ENCODE data around the gene LPP.

LPP gene

DNA sequence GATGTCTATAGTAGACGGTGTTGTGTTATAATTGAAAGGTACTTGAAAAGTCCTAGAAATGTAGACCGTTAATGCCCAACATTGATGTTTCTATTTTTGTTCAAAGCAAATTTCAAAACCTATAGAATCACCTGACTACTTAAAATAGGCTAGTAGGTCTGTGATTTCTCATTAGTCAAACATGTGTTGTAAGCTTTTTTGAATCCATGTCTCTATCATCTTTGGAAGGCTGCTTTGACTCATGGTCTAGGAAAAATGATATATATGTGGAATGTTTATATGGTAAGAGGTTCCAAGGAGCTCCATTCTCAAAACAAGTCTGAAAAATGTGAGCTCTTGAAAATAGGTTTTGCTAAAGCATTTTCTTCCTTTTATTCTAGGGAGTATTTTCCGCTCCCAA is 375.3 kb downstream of the LPP start:
- no peak for DNase-seq

DNA sequence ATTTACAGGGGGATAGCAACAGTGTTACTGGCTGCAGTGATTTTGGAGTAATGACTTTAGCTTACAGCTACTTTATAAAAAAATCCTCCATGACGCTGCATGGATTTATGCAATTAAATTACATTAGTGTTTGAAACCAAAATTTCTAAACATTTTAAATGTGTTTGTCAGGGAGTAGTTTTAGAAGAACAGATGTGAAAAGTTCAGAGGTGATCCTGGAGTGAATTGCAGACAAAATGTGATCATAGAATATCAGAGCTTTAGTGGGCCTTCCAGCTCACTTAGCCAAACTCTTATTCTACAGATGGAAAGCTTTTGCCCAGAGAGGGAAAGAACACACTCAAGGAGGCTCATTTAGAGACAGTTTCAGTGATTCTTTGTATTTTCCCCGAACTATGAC is 376.3 kb downstream of the LPP start:
- no peak for DNase-seq

DNA sequence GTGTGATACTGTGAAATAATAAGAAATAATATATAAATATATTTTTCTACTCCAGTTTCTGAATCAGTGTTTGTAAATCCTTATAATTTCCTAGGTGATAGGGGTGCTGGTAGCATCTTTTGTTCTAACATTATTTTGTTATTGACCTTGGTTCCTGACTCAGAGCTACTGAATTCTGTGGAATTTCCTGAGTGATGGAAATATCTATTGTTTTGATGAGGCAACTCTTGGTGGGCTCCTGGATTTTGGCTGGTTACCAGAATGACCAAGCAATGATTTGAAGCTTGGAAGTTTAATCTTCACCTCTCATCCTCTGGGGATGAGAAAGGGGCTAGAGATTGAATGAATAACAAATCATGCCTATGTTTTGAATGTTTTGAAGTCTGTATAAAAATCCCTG is 377.3 kb downstream of the LPP start:
- DNase-seq, result no peak

DNA sequence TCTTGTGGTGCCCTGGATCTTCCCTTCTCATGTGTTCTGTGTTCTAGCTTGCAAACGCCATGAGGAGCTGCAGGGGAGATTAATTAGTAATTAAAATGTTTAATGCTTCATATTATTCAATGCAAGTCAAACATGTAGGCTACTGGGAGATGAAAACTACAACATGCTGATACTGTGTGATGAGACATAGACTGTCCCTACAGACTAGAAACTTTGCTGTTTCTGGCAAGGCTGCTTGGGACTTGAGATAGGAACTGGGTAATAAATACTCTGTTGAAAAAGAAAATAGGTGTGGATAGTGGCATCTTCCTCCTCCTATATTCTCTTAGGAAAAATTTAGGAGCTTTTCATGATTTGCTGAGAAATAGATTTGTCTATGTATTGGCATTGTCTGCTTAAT is 379.2 kb downstream of the LPP start:
- DNase-seq, result no peak

DNA sequence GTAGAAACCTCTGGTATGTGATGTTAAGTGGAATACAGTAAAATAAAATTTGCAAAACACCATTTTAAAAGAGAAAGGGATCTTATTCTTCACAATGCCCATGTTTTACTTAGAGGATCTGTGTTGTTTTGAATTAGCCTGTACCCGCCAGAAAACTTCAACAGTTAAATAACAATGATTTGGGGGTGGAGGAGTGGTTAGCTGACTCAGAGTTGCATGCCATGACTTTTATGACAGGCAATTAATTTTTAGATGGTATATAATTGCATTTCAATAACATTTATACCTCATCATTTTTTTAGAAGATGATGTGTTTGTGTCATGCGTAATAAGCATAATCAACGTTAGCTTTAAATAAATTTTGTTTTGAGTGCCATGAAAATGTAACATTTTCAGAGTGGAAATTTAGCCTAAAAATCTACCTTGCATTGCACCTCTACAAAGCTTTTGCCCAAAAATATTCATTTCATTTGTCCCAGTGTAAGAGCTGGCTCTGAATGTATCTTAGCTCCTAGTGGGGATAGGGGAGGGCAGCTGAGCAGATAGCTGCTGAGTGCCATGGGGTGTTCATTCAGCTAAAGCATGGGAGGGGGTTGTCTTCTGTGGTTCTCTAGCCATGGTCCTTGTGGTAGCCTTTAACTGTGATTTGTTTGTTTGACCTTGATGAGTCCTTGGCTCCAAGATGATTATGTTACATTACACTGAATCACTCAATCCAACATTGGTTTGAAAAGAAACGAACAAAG is 379.8 kb downstream of the LPP start:
- no peak for DNase-seq

DNA sequence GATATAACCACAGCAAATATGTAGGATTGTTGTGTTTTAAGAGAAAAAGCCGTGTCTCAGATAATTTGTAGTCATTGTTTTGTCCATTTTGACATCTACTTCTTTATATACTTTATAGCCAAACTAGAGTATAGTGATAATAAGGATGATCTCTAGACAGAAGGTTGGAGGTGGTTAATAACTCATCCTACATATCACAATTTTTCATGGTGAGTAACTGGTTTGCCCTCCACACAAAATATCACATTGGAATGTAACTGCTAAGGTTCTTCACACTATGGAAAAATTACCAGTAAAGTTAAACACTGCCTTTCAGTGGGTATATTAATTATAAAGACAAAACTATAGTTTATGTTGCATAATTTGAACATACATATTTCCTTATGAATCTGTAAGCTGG is 380.7 kb downstream of the LPP start:
- no peak for DNase-seq

DNA sequence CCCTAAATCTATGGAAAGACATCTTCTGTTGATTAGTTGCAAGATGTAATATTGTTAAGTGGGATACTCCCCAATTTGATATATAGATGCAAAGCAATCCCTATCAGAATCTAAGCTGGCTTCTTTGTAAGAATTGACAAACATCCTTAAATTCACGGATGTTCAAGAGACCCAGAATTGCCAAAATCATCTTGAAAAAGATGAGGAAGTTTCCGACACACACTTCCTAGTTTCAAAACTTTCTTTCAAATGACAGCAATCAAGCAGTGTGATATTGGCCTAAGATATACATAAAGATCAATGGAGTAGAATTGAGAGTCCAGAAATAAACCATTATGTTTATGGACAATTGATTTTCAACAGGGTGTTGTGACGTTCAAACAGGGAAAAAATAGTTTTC is 383.6 kb downstream of the LPP start:
- DNase-seq, result no peak

DNA sequence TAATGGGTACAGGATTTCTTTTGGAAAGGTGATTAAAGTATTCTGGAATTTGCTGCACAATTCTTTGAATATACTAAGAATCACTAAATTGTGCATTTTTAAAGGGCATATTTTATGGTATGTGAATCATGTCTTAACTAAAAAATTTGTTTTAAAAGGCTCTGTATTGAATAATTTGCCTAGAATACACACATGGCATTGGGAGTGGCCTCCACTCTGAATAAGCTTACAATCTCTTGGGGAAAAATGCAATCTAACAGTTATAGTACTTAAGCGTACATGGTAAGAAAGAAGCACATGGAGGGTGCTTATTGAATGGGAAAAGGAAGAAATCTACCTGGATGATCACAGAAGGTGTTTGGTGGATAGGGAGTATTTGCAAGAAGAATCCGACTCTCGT is 385.1 kb downstream of the LPP start:
- no peak for DNase-seq

DNA sequence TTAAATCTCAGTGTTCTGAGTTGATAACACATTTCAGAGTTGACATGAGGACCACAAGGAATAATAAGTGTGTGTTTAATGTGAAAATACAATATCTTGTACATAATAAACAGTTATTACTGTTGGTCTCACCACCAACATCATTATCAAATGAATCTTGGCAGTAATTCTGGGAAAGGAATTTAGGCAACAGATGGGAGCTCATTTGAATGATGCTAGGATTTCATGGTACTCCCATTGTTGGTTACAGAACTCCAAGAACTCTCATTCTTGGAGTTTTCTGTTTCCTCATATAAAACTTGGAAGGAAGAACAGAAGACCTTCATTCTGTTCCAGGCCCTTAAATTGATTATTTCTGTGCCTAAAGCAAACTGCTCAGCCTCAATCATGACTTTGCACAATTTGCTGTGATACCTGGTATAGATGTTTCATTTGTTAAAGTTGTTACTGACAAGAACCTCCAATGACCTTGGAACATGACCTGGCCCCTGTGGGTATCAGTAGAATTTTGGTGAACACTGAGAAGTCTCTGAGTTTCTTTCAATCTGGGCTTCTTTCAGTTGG is 385.8 kb downstream of the LPP start:
- DNase-seq, result no peak

DNA sequence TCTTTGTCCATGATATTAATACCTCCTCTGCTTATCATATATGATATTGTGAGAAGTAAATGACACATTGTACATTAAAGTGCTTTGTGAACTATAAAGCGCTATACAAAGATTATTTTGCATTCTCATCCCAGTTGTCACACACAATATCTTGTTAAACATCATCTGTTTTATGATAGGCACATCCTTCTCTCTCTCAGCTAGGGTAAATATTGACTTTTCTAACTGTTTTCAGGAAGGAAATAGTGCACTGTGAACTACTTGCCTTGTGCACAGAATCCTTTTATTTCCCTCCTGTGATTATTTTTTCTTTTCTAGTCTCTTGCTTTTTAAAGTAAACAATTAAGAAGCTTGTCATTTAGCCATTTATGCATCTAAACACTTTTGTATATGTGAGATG is 388.2 kb downstream of the LPP start:
- DNase-seq, result no peak

DNA sequence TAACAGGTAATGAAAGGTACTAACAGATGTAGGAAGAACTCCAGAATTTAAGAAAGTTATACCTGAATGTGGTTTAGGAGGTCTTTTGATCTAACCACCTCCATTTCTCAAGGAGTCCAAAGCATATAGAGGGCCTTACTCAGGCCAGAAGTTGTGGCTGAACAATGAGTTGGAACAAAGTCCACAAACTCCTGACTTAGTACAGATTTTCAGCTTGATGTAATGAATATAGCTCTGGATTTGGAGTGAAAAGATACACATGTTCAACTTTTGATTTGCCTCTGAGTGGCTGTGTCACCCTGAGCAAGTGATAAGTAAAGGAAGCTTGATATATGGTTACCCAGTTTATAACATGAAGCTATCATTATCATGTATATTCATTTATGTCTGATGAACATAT is 390.1 kb downstream of the LPP start:
- DNase-seq, result no peak

DNA sequence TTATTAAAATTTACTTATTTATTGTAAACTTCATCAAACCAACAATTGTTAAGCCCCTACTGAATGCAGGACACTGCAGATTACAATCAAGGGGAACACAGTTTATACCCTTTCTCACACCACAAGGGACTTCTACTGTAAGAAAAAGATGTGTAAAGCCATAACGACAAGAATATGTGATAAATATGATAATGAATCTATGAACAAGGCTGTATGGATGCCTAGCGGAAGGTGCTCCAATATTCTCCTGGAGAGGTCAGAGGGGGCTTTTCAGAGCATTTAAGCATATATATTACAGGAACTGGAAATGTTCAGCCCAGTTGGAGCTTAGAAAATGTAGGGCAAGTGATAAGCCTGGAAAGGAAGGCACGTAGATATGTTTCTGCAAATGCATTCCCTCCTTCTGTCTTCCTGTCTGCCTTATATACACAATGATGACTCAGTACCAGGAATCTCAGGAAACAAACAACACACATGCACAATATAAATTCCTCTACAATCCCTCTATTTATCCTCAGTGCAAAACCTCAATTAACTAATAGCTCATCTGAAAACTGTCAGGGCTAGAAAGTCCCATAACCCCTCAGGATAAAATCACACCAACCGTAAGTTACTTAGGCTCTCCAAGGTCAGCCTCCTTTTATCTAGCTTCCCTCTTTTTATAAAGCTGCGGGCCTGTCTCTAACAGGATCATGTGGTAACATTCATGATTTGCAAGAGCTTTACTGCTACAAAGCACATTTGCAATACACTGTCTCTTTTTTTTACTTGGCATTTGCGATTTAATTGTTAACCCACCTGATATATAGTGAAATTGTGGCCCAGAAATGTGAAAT is 393.1 kb downstream of the LPP start:
- no peak for DNase-seq

DNA sequence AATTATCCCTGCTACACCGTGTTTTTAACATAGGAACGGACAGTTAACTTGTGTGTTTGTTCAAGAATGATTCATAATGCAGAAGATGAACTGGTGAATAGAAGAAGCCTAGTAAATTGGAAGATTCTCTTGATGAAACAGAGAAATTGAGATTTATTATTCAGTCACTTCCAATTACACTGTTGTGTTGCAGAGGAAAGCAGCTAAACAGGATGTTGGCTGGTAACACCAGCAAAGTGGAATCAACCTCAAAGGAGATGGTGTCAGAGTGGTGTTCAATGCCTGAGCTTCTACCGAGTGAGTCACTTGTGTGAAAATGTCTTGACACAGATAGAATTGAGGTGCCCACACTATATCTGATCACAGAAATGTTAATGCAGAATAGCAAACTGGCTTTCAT is 399.6 kb downstream of the LPP start:
- DNase-seq, result no peak

DNA sequence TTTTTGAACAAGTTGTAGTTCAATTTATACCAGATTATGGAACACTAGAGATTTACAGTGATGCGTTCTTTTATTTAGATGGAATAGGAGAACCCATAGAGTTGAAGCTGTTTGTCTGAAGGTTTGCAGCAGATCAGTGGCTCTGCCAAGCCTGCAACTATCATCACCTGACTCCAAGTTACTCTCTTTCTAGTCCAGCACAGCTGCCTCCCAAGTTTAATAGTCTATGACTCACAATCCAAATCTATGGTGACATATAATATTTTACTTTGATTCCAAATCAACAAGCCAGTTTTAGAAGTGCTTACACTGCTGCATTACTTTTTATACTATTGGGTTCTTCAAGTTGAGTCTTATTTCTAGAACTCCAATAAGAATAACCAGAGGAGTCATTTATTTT is 400.4 kb downstream of the LPP start:
- no peak for DNase-seq

DNA sequence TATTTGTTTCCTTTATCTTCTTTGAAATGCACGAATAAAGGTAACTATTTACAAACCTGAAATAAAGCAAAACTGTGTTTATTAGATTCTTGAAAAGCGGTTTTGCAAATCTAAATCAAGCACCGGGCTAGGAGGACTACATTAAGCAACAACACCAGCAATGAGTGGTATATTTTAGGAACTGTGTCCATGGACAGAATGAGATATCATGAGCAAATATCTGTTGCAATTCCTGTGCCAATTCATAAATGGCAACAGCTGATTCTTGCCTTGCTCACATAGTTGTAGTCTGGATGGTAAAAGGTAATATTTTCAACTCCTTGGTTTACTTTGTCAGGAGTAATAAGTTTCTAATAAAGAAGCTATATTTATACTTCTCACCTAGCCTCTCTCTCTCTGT is 403.3 kb downstream of the LPP start:
- no peak for DNase-seq

DNA sequence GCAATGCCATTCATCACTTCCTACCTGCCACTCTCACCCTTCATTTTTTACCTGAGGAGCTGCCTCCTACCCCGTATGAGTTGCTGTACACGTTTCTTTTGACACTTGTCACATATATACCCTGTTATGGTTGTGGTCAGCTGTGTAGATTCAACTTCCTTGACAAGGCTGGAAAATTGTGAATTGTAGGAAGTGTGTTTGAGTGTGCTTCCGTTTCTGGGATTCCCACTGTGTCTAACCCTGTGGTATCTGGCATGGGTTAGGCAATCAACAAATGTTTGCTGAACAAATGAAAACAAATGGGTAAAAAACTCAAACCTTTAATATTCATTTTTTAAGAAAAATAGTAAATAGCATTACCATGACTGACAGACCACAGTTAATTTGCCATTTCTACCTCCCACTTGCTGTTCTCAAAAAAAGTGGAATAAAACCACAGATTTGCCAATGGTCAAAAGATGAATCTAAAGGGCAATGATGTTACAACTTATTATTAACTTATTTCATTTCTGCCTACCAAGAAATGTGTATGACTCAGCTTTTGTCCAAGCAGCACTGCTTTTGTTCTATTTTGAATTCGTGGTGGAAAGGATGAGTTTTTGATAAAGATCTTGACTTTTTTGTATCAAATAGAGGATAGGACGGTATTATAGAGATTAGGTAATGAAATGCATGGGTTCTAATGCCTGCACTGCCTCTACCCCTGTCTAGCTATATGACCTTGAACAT is 404.6 kb downstream of the LPP start:
- no peak for DNase-seq

DNA sequence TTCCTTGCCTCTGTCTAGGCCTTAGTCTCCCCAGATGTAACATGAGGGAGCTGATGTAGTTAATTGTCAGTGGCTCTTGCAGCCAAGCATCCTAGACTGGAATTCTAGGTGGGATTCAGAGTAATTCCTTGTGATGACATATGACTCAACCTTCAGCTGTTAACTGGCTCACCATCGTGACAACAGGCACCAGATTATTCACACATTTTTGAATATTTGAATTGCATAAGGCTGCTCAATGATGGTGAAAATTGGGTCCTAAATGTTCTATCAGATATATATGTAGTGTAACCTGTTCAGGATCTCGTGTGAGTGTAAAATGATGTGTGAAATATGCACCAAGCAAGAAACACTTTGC is 405.1 kb downstream of the LPP start:
- no peak for DNase-seq

DNA sequence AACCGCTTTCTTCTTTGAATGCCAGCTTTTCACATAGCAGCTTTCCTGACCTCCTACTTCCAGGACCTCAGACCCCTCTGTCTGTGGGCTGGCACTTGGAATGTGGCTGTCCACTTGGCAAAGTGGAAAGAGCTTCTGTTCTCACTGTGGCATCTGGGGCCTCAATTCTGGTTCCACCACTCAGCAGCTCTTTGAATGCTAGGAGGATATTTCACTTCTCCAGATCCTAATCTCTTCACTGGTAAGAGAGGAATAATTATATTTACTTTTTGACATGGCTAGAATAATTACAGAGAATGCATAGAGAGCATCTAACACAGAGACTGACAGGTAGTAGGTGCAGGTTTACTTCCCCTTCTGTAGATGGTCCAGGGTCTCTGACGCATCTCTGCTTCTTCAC is 405.9 kb downstream of the LPP start:
- DNase-seq, result no peak

DNA sequence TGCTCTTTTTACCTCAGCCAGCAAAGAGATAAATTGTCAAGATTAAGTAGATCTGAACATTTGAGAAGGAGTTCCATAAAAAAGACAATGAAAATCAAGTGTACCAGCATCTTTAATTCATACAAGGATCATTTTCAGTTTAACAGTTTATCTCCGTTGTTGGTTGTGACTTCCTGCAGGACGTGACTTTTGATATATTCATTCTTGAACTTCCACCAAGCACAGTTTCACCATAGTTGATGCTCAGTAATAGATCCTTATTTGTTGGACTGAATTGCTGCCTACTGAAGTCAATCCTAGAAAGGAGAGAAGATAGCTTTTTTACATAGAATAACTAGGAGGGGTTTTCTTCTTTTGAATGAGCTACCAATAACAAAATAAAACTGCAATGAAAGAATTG is 408.2 kb downstream of the LPP start:
- DNase-seq, result no peak

DNA sequence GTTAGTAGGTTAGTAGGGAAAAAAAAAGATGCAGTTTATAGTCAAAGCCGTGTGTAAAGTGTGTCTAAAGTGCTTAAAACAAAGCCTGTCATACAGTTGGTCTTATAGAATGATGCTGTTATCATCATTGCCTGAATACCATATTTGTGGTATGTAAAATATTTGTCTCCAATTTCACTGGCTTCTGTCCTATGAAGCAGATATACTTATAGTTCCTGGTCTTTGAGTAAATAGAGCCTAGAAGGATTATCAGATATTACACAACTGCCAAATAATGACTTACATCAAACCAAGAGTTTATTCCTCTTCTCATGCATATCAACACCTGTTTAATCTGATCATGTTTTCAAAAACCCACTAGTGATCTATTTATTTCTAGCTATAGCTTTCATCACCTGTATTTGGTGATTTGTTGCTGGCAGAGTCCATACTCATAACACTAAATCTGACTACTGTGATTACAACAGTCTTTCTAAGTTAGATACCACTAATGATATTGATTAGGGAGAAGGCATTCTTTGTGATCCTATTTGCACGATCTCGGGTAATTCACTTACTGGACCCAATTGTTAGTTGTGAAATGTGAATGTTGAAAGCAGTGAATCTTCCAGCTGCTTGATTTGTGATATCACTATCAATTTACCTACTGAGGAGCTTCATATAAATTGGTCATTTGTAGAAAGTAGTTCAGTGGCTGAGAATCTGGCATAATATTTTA is 413.7 kb downstream of the LPP start:
- DNase-seq, result no peak

DNA sequence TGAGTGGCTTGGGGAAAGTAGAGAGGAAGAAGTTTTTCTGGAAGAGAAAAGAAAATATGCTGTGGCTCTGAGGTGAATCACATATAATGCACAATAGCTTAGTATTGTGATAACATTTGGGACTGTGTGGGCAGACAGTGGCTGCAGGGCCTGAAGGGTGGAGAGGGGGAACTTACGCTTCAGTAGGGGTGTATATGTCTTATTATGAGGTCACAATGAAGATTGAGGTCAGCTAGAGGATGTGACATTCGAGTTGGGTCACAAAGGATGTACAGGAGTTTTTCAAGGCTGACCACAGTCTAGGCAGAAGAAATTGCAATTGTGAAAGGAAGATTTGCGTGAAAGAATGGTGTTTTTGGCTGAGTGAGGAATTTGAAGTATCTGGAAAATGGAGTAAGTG is 414.8 kb downstream of the LPP start:
- DNase-seq, result no peak

DNA sequence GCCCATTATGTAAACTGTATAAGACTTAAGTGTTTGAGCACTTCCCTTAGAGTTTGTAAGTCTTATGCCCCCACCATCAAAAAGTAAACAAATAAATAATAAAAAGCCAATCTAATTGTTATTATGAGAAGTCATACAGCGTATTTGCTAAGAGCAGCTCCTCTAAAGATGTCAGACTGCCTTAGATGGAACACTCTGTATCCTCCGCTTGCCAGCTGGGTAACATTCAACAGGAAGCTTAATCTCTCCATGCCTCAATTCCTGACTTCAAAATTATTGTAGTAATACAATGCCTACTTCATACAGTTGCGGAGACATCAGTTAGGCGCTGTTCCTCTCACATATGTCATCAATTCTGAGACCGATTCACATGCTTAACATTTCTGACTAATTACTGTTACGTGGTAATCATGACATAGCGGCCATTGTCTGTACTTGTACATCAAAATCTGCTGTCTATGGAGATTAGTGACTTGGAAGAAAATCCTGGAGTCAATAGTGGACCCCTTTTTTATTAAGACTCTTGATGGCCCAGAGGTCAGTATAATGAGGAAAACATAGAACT is 417.7 kb downstream of the LPP start:
- DNase-seq, result no peak

All from KG1 (cell line).